Mesothelial cell of epicardium (in vitro differentiated cells): ENCODE results near the gene LRRC63. TPM values are rescaled to one million over a fixed set of nuclear protein-coding genes. Genes with fewer than 3 reads are reported as not detected.

Experiments
- DNase-seq, 2 experiments: peaks; one replicate each; pipeline ENCODE4 v3.0.0; 2021; ENCODE audit warnings: low spot score in 2 of 2; ENCODE audit not compliant: unreplicated experiment in 2 of 2
- H3K27ac Mint-ChIP-seq: 2 replicates; pipeline ENCODE4 v1.8.0; 2021; ENCODE audit warnings: mixed read lengths
- H3K27me3 Mint-ChIP-seq: 2 replicates; pipeline ENCODE4 v1.8.0; 2021; ENCODE audit warnings: low read depth, mixed read lengths
- H3K36me3 Mint-ChIP-seq: 2 replicates; pipeline ENCODE4 v1.8.0; 2021; ENCODE audit warnings: mixed read lengths
- H3K4me1 Mint-ChIP-seq: 2 replicates; pipeline ENCODE4 v1.8.0; 2021; ENCODE audit warnings: mixed read lengths
- H3K4me3 Mint-ChIP-seq: 2 replicates; pipeline ENCODE4 v1.8.0; 2021; ENCODE audit warnings: mild to moderate bottlenecking, moderate library complexity, mixed read lengths
- H3K9me3 Mint-ChIP-seq: 2 replicates; pipeline ENCODE4 v1.8.0; 2021; ENCODE audit warnings: mixed read lengths
- total RNA-seq: library from RNA; stranded (reverse); gene quantifications from 3 replicates; pipeline ENCODE4 v1.2.1, GENCODE V29; 2021
- TF ChIP-seq, protein P1 (sequence below): fragments of 200-600 bp; sonication (generic); IDR thresholded peaks from one replicate; pipeline ENCODE4 v1.5.0; 2021; ENCODE audit warnings: antibody characterized with exemption; ENCODE audit not compliant: unreplicated experiment

The LRRC63 gene
- total RNA-seq, 1 donor from 2014 or later: 0.42 TPM

DNA sequence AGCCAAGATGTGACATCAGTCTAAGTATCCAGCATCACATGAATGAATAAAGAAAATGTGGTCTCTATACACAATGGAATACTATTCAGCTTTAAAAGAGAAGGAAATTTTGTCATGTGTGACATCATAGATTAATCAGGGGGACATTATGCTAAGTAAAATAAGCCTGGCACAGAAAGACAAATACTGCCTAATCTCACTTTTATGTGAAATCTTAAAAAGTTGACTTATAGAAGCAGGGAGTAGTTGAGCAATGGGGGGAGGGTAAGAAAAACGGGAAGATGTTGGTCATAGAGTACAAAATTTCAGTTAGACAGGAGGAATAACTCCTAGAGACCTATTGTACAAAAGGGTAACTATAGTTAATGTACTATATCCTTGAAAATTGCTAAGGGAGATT, 19.3 kb upstream of the LRRC63 start:
- H3K27me3 Mint-ChIP-seq: no peaks in the 10 kb centered on the region

DNA sequence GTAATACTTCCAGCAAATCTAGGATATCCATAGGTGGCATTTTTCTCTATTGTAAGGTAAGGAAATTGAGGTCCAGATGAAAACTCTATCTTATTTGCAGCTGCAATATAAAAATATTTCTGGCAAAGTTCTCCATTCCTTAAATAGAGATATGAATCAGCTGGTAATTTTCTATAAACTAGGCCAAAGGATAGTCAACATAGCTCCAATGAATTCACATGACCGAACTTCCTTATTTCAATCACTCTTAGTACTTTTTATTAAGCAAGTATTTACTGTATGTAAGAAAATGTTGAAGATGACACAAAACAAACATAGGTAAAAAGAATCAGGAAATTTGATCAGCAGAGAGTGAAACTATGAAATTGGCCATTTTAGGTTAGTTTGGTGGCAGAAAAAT, 16.7 kb upstream of the LRRC63 start:
- TF ChIP-seq, protein P1, sequence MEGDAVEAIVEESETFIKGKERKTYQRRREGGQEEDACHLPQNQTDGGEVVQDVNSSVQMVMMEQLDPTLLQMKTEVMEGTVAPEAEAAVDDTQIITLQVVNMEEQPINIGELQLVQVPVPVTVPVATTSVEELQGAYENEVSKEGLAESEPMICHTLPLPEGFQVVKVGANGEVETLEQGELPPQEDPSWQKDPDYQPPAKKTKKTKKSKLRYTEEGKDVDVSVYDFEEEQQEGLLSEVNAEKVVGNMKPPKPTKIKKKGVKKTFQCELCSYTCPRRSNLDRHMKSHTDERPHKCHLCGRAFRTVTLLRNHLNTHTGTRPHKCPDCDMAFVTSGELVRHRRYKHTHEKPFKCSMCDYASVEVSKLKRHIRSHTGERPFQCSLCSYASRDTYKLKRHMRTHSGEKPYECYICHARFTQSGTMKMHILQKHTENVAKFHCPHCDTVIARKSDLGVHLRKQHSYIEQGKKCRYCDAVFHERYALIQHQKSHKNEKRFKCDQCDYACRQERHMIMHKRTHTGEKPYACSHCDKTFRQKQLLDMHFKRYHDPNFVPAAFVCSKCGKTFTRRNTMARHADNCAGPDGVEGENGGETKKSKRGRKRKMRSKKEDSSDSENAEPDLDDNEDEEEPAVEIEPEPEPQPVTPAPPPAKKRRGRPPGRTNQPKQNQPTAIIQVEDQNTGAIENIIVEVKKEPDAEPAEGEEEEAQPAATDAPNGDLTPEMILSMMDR: no peak
- Mint-ChIP-seq H3K36me3 (no peaks in the 10 kb centered on the region), H3K4me3 (no peak overlapping the region)

More for the DNA sequence above, 19.3 kb upstream of the LRRC63 start:
- peaks cover 8% of the 10 kb centered on the region for H3K4me1 Mint-ChIP-seq
- TF ChIP-seq, protein P1: no peak
- no peaks in the 10 kb centered on the region for H3K9me3 Mint-ChIP-seq
- DNase-seq: no peak
- H3K4me3 Mint-ChIP-seq: no peak overlapping the region
- no peaks in the 10 kb centered on the region for H3K36me3 Mint-ChIP-seq
- no peak overlapping the region for H3K27ac Mint-ChIP-seq

GRCh38 chr13:46197299-46198048, 14.3 kb upstream of the LRRC63 start:
- H3K27me3 Mint-ChIP-seq: no peaks in the 10 kb centered on the region
- no peak overlapping the region for H3K4me3 Mint-ChIP-seq
- H3K36me3 Mint-ChIP-seq: no peaks in the 10 kb centered on the region
- DNase-seq: no peak
- H3K4me1 Mint-ChIP-seq: peaks cover 8% of the 10 kb centered on the region
- H3K9me3 Mint-ChIP-seq: no peaks in the 10 kb centered on the region
- TF ChIP-seq, protein P1: no peak
- no peak overlapping the region for H3K27ac Mint-ChIP-seq

More for the DNA sequence above, 16.7 kb upstream of the LRRC63 start:
- DNase-seq: no peak
- Mint-ChIP-seq H3K9me3 (no peaks in the 10 kb centered on the region), H3K4me1 (peaks cover 13% of the 10 kb centered on the region), H3K27ac (no peak overlapping the region), H3K27me3 (no peaks in the 10 kb centered on the region)

DNA sequence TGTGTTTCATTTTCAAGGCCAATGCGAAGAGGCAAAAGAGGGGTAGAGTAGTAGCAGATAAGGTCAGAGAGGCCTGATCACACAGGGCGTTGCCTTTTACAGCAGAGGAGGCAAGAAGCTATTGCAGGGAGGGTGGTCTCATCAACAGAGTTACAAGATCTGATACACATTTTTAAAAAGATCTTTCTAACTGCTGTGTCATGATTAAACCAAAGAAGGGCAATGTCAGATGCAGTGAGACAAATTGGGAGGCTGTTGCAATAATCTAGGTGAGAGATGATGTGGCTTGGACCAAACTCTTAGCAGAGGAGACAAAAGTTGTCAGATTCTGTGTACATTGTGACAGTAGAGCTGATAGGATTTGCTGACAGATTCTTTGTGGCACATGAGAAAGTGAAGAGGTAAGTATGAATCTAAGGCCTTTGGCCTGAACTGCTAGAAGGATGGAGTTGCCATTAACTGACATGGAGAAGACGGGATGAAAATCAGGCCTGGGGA, 13.0 kb upstream of the LRRC63 start:
- H3K36me3 Mint-ChIP-seq: no peaks in the 10 kb centered on the region
- H3K4me1 Mint-ChIP-seq: peaks cover 20% of the 10 kb centered on the region
- DNase-seq: no peak
- no peaks in the 10 kb centered on the region for H3K9me3 Mint-ChIP-seq
- TF ChIP-seq, protein P1: no peak
- H3K27ac Mint-ChIP-seq: no peak overlapping the region
- H3K27me3 Mint-ChIP-seq: no peaks in the 10 kb centered on the region
- H3K4me3 Mint-ChIP-seq: no peak overlapping the region

GRCh38 chr13:46202188-46202795, 9.4 kb upstream of the LRRC63 start:
- Mint-ChIP-seq H3K36me3 (no peaks in the 10 kb centered on the region), H3K4me3 (no peak overlapping the region), H3K9me3 (no peaks in the 10 kb centered on the region), H3K27ac (no peak overlapping the region), H3K4me1 (peaks cover 40% of the 10 kb centered on the region), H3K27me3 (no peaks in the 10 kb centered on the region)
- DNase-seq: no peak
- TF ChIP-seq, protein P1: no peak
